Left lung (tissue), 10 donors: ENCODE measurements around the gene PROZ. TPM values are rescaled to one million over a fixed set of nuclear protein-coding genes. Genes with fewer than 3 reads are reported as not detected.
A peak's percentile ranks its signal among the peaks of the same experiment; 100 is the strongest.

Experiments
- ATAC-seq: fragments of 200-7000 bp; cut with Tn5 transposase; one replicate; pipeline ENCODE4 v1.9.1; 2020; ENCODE audit warnings: moderate library complexity
- DNase-seq, 4 donors: peaks; one replicate each; pipeline ENCODE4 v3.0.0-alpha.2; 2013 to 2020
- H3K27ac ChIP-seq, 2 donors: fragments of 200-600 bp; sonication (generic) in 1 of 2; one replicate each; pipeline versions ENCODE4 v1.5.0 to v1.8.0; 2020 to 2021
- H3K27me3 ChIP-seq, 2 donors: fragments of 200-600 bp; sonication (generic) in 1 of 2; one replicate each; pipeline versions ENCODE4 v1.5.0 to v1.8.0; 2020 to 2021
- H3K36me3 ChIP-seq, 2 donors: fragments of 200-600 bp; sonication (generic) in 1 of 2; one replicate each; pipeline versions ENCODE4 v1.5.0 to v1.8.0; 2020 to 2021
- H3K4me1 ChIP-seq, 2 donors: fragments of 200-600 bp; one replicate each; pipeline ENCODE4 v1.8.0; 2021
- H3K4me3 ChIP-seq, 2 donors: fragments of 200-600 bp; sonication (generic) in 1 of 2; one replicate each; pipeline versions ENCODE4 v1.5.0 to v1.8.0; 2020 to 2021; ENCODE audit warnings: mild to moderate bottlenecking in 1 of 2
- H3K9me3 ChIP-seq, 2 donors: fragments of 200-600 bp; sonication (generic) in 1 of 2; one replicate each; pipeline versions ENCODE4 v1.5.0 to v1.8.0; 2020 to 2021
- CTCF ChIP-seq, 2 donors: fragments of 200-600 bp; sonication (generic) in 1 of 2; IDR thresholded peaks; one replicate each; pipeline versions ENCODE4 v1.5.0 to v1.8.0; 2021; ENCODE audit warnings: antibody characterized with exemption in 2 of 2
- intact Hi-C, 2 donors: fragments of 100-400 bp; cut with DNase I; formaldehyde crosslinking; loops; one replicate each; pipeline versions ENCODE4 v1.11.2 to v1.14.2; 2022
- polyA plus RNA-seq, 6 donors: library from polyadenylated mRNA; unstranded; fragments of 120-200 nt; gene quantifications; one replicate each; pipeline ENCODE4 v1.2.1, GENCODE V29; 2013; ENCODE audit not compliant: insufficient read length in 6 of 6
- total RNA-seq, 2 donors: library from RNA; stranded (reverse); fragmentation: NEBNext Ultra II Directional; extraction: Animal tissue kit (Norgen Biotek cat#: 25700); gene quantifications; one replicate each; pipeline ENCODE4 v1.2.1, GENCODE V29; 2021
- donor health status: DM: no; HTN: yes; CAD: no.
- donor health status: DM: no; HTN: no; CAD: no.

Gene PROZ
- total and polyA plus RNA-seq, 8 donors = 0.13 to 0.55 (median 0.27) TPM; not detected in 2

GRCh38 chr13:113112893-113113845 is 45.3 kb upstream of the PROZ start:
- Histone ChIP-seq H3K9me3 (no peaks in the 10 kb centered on the region), H3K4me3 (no peak overlapping the region), H3K4me1 (peaks cover 0 to 13% of the 10 kb centered on the region in 2 donors), H3K27me3 (peaks cover 20 to 33% of the 10 kb centered on the region in 2 donors), H3K27ac (no peak overlapping the region), H3K36me3 (no peaks in the 10 kb centered on the region)
- TF ChIP-seq CTCF (IDR thresholded peaks at IDR 0.05) = no peak
- DNase-seq = peak in 1 of 4 donors; percentile 12
- intact Hi-C loops = no loop called here
- ATAC-seq = no peak

DNA sequence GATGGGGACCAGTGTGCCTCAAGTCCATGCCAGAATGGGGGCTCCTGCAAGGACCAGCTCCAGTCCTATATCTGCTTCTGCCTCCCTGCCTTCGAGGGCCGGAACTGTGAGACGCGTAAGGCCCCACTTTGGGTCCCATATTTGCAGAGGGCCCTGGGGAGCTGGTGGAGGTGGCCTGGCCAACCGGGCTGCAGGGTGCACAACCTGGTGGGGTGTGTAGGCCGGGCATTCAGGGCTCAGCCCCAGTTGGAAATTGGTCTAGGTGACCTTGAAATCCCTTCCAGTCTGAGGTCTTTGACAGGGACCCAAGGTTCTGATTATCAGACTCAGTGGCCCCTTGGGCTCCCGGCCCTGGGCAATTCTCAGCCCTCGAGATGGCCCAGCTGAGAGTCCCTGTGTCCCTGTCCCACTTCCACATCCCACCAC is 44.6 kb upstream of the PROZ start:
- DNase-seq (peak in 2 of 4 donors; percentile 20 to 55), ATAC-seq (no peak)
- no peaks in the 10 kb centered on the region for H3K9me3 ChIP-seq
- no peak overlapping the region for H3K4me3 ChIP-seq
- intact Hi-C loops = no loop called here
- no peak for TF ChIP-seq CTCF (IDR thresholded peaks at IDR 0.05)
- no peak overlapping the region for H3K27ac ChIP-seq
- peaks cover 0 to 13% of the 10 kb centered on the region in 2 donors for H3K4me1 ChIP-seq
- H3K27me3 ChIP-seq = peaks cover 20 to 33% of the 10 kb centered on the region in 2 donors
- H3K36me3 ChIP-seq = no peaks in the 10 kb centered on the region

- peak in 1 of 4 donors; percentile 70 for DNase-seq
- Histone ChIP-seq H3K27me3 (peaks cover 14 to 25% of the 10 kb centered on the region in 2 donors), H3K9me3 (no peaks in the 10 kb centered on the region)
Measured at GRCh38 chr13:113114511-113115362, 43.7 kb upstream of the PROZ start.

GRCh38 chr13:113115363-113116205 is 42.9 kb upstream of the PROZ start:
- Histone ChIP-seq H3K27me3 (peaks cover 6 to 17% of the 10 kb centered on the region in 2 donors), H3K4me3 (no peak overlapping the region), H3K9me3 (no peaks in the 10 kb centered on the region), H3K27ac (no peak overlapping the region), H3K36me3 (no peaks in the 10 kb centered on the region), H3K4me1 (peaks cover 0 to 5% of the 10 kb centered on the region in 2 donors)
- TF ChIP-seq CTCF (IDR thresholded peaks at IDR 0.05) = no peak
- DNase-seq (peak in 2 of 4 donors; percentile 25 to 55), ATAC-seq (no peak)
- intact Hi-C loops = no loop called here

More at GRCh38 chr13:113114511-113115362, 43.7 kb upstream of the PROZ start:
- no peak overlapping the region for H3K4me3 ChIP-seq
- no peaks in the 10 kb centered on the region for H3K36me3 ChIP-seq
- intact Hi-C loops = no loop called here
- peaks cover 0 to 13% of the 10 kb centered on the region in 2 donors for H3K4me1 ChIP-seq
- no peak for ATAC-seq
- TF ChIP-seq CTCF (IDR thresholded peaks at IDR 0.05) = no peak
- no peak overlapping the region for H3K27ac ChIP-seq
